ENCODE results near the gene SLC49A3.

SLC49A3 gene

DNA sequence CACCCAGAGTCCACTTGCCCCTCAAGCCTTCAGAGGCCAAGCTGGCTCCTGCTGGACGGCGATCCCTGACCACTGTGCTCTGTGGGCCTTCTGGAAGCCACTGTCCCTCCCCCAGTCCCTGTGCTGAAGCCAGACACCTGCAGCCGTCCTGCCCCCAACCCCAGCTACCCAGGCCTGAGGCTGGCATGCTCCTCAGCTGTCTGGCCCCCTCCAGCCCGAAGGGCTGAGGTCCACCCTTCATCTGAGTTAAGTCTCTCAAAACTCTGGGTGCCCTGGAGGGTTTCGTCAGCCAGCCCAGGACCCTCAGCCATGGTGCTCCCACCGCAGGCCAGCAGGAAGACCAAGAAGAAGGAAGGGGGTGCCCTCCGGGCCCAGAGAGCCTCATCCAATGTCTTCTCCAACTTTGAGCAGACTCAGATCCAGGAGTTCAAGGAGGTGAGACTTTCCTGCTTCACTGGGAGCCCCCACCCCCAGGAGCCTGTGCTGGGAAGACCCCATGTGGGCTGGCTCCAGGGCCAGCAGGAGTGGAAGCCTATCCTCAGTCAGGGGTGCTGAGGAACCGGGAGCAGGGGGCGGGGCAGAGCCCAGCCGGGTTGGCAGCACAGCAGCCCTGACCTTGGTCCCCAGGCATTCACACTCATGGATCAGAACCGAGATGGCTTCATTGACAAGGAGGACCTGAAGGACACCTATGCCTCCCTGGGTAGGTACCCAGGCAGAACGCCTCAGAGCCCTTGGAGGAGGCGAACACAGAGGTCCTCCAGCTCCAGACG is 10.4 kb downstream of the SLC49A3 start:
- Histone ChIP-seq H3K4me3 (ENCODE audit: low read length) (no peak overlapping the region), H3K9me3 (ENCODE audit: insufficient read depth, low read depth, low read length) (no peaks in the 10 kb centered on the region), H3K27ac (ENCODE audit: low read depth, low read length) (no peak overlapping the region), H3K27me3 (ENCODE audit: insufficient read depth, low read length) (no peaks in the 10 kb centered on the region), H3K36me3 (ENCODE audit: insufficient read depth, low read length) (no peaks in the 10 kb centered on the region), H3K9ac (ENCODE audit: low read depth, low read length) (no peak overlapping the region), H3K4me1 (ENCODE audit: insufficient read depth, low read length) (peaks cover 4% of the 10 kb centered on the region; the same call in 1 of the 2 replicates)
- WGBS: 85% methylated on average over 14 of the region's 14 CpGs

- no peak overlapping the region for H3K9ac ChIP-seq (ENCODE audit: low read depth, low read length)
- WGBS: 88% methylated on average over 26 of the region's 26 CpGs
- H3K4me1 ChIP-seq (ENCODE audit: insufficient read depth, low read length): 0 out of 2 replicates have a peak, but pooled peaks cover 7% of the 10 kb centered on the region
- no peak overlapping the region for H3K4me3 ChIP-seq (ENCODE audit: low read length)
- no peaks in the 10 kb centered on the region for H3K27me3 ChIP-seq (ENCODE audit: insufficient read depth, low read length)
- no peak overlapping the region for H3K27ac ChIP-seq (ENCODE audit: low read depth, low read length)
- H3K9me3 ChIP-seq (ENCODE audit: insufficient read depth, low read depth, low read length): no peaks in the 10 kb centered on the region
- H3K36me3 ChIP-seq (ENCODE audit: insufficient read depth, low read length): peaks cover 6% of the 10 kb centered on the region
Measured at GRCh38 chr4:677431-678293, 11.3 kb downstream of the SLC49A3 start.

DNA sequence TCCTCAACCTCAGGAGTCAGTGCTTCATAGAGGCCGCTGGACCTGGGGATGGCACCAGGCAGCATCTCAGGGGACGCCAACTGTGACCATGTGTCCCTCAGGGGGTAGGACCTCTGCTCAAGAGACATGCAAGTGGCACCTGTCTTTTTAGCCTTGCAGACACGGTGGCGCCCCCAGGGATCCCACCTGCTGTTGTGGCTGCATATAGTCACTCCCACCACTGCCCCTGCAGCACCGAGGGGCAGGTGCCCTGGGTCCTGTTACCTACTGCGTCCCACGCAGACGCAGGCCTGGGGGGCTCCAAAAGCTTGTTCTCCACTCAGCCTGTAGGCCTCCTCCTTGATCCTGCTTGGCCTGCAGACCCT is 12.1 kb downstream of the SLC49A3 start:
- Histone ChIP-seq H3K9ac (ENCODE audit: low read depth, low read length) (no peak overlapping the region), H3K4me3 (ENCODE audit: low read length) (no peak overlapping the region), H3K9me3 (ENCODE audit: insufficient read depth, low read depth, low read length) (no peaks in the 10 kb centered on the region), H3K4me1 (ENCODE audit: insufficient read depth, low read length) (0 out of 2 replicates have a peak, but pooled peaks cover 7% of the 10 kb centered on the region), H3K27ac (ENCODE audit: low read depth, low read length) (no peak overlapping the region), H3K36me3 (ENCODE audit: insufficient read depth, low read length) (peaks cover 14% of the 10 kb centered on the region), H3K27me3 (ENCODE audit: insufficient read depth, low read length) (no peaks in the 10 kb centered on the region)
- WGBS: 86% methylated on average over 8 of the region's 8 CpGs

DNA sequence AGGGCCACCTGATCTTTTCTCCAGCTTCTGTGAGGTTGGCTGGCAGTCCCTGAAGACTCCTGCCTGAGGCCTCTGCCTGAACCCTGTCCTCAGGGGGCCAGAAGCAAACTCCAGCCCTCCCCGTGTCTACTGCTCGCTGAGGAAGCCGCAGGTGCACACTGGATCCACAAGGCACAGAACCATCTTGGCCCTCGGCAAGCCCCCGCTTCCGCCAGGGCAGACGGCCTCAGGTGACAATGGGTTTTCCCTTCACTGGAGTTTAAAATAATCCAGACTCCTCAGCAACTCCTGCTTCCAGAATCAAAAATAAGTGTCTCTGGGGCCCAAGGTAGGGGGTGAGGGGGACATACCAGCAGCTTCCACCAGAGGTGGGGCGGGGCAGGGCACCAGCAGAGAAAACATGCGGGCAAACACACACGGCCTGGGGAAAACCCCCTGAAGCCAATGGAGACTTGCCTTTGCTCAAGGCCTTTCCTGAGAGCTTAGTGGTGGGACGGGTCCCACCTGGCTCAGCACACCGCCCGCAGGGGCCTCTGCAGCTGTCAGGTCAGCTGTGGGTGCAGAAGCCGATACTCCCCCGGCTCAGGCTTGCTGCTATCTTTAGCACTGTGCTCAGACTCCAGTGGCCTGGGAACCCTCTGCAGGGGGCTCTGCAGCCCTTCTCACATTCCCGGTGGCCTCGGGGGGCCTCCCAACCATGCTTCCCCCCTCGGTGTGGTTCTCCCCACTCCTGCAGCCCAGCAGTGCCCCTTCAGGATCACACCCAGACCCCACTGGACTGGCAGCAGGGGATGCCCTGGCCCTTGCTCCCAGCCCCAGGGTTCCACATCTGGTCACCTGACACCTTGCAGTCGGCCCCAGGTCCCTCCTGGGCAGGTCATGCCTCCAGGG is 12.7 kb downstream of the SLC49A3 start:
- H3K9ac ChIP-seq (ENCODE audit: low read depth, low read length): no peak overlapping the region
- peaks cover 20% of the 10 kb centered on the region for H3K36me3 ChIP-seq (ENCODE audit: insufficient read depth, low read length)
- H3K27me3 ChIP-seq (ENCODE audit: insufficient read depth, low read length): no peaks in the 10 kb centered on the region
- H3K27ac ChIP-seq (ENCODE audit: low read depth, low read length): no peak overlapping the region
- WGBS: 87% methylated on average over 19 of the region's 19 CpGs
- no peak overlapping the region for H3K4me3 ChIP-seq (ENCODE audit: low read length)
- H3K9me3 ChIP-seq (ENCODE audit: insufficient read depth, low read depth, low read length): no peaks in the 10 kb centered on the region
- 0 out of 2 replicates have a peak, but pooled peaks cover 7% of the 10 kb centered on the region for H3K4me1 ChIP-seq (ENCODE audit: insufficient read depth, low read length)

- H3K9me3 ChIP-seq (ENCODE audit: insufficient read depth, low read depth, low read length): no peaks in the 10 kb centered on the region
- H3K4me3 ChIP-seq (ENCODE audit: low read length): peak overlapping the region; percentile 90
- peaks cover 26% of the 10 kb centered on the region for H3K36me3 ChIP-seq (ENCODE audit: insufficient read depth, low read length)
- H3K27ac ChIP-seq (ENCODE audit: low read depth, low read length): peak overlapping the region; percentile 72; the same call in 1 of the 2 replicates
- H3K9ac ChIP-seq (ENCODE audit: low read depth, low read length): peak overlapping the region; percentile 92
- no peaks in the 10 kb centered on the region for H3K27me3 ChIP-seq (ENCODE audit: insufficient read depth, low read length)
- H3K4me1 ChIP-seq (ENCODE audit: insufficient read depth, low read length): 0 out of 2 replicates have a peak, but pooled peaks cover 3% of the 10 kb centered on the region
- 85% methylated on average over 26 of the region's 26 CpGs for WGBS
Measured at GRCh38 chr4:675036-675882, 13.7 kb downstream of the SLC49A3 start.

DNA sequence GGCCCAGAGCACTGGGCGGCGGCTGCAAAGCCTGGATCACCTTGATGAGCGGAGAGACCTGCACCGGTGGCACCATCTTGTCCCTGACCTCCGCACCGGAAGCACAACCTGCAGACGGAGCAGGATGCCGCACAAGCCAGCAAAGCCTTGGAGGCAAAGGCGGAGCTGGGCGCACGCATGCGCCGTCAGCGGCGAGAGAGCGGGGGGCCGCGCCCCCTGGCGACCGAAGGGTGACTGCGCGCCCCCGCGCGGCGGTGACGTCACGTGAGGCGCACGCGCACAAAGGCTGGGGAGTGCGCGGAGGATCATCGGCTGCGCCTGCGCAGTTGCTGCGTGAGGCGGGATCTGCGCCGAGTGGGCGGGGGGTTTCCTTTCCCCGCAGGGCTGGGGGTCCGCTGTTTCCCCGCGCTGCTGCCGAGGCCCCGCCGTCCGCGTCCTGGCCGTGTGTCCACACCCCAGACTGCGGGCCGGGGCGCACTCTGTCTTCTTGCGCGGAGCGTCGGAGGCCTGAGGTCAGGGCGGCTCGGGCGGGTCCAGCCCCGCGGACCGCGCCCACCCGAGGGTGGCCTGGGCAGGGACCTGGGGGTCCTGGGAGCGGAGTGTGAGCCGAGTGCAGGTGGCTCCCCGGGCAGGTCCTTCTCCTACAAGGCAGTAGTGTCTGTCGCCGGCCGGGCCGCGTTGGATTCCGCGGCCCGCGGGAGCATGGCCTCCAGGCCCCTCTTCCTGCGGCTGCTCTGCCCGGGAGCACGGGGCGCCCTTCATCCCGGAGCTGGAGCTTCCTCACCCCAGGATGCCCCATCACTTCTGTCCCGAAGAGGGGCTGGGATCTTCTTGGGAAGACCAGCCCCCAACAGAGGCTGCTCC is 14.5 kb downstream of the SLC49A3 start, which contains the start of the genes ATP5ME and MYL5:
ATP5ME (minus strand) TSS at position 105 of the 864 bp plus-strand sequence; CDS start at position 76, 29 bp downstream.
MYL5 (plus strand) TSS at position 371 of the 864 bp plus-strand sequence. CDS start 3,485 bp downstream, outside the sequence.
- Histone ChIP-seq H3K27ac (ENCODE audit: low read depth, low read length) (peak within 1 kb of the TSS; percentile 81), H3K4me3 (ENCODE audit: low read length) (peak within 1 kb of the TSS; percentile 90), H3K27me3 (ENCODE audit: insufficient read depth, low read length) (no peaks in the 10 kb centered on the region), H3K9me3 (ENCODE audit: insufficient read depth, low read depth, low read length) (no peaks in the 10 kb centered on the region), H3K4me1 (ENCODE audit: insufficient read depth, low read length) (0 out of 2 replicates have a peak, but pooled peaks cover 3% of the 10 kb centered on the region), H3K9ac (ENCODE audit: low read depth, low read length) (peak within 1 kb of the TSS; percentile 92), H3K36me3 (ENCODE audit: insufficient read depth, low read length) (peaks cover 26% of the 10 kb centered on the region)
- WGBS: 1% methylated on average over 84 of the region's 84 CpGs

DNA sequence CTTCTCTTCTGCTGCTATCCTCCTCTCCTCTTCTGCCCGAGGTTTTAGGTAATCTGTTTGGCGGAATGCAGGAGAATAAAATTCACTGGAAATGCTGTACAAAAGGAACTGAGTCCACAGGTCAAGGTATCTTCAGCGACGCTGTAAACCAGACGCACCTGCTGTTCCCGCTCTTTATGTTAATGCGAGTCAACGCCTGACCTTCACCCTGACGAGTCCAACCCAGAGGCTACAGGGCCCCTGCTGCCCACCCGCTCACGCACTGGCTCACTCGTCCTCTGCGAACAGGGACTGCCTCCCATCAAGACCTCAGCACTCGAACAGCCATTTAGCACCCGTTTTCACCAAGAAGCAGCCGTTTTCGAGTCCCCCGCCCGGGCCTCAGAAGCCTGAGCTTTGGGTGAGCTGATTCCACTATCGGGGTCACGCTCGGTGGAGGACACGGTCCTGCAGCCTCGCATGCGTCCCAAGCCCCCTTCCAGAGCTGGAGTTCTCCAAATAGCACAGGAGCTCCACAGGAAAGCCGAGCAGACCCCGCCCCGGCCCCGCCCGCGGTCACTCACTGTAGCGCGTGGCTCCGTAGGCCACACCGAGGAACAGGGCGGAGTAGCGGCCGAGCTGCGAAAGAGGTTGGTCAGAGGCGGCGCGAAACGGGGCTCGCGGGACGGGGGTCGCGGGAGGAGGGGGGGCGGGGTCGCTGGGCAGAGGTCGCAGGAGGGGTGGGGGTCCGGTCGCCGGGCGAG is 15.4 kb downstream of the SLC49A3 start:
- 7% methylated on average over 54 of the region's 55 CpGs for WGBS
- peaks cover 26% of the 10 kb centered on the region for H3K36me3 ChIP-seq (ENCODE audit: insufficient read depth, low read length)
- H3K9me3 ChIP-seq (ENCODE audit: insufficient read depth, low read depth, low read length): no peaks in the 10 kb centered on the region
- 0 out of 2 replicates have a peak, but pooled peaks cover 3% of the 10 kb centered on the region for H3K4me1 ChIP-seq (ENCODE audit: insufficient read depth, low read length)
- H3K9ac ChIP-seq (ENCODE audit: low read depth, low read length): peak overlapping the region; percentile 87
- H3K4me3 ChIP-seq (ENCODE audit: low read length): peak overlapping the region; percentile 90
- H3K27me3 ChIP-seq (ENCODE audit: insufficient read depth, low read length): no peaks in the 10 kb centered on the region
- H3K27ac ChIP-seq (ENCODE audit: low read depth, low read length): peak overlapping the region; percentile 81

- H3K27me3 ChIP-seq (ENCODE audit: insufficient read depth, low read length): no peaks in the 10 kb centered on the region
- no peaks in the 10 kb centered on the region for H3K9me3 ChIP-seq (ENCODE audit: insufficient read depth, low read depth, low read length)
- no peak overlapping the region for H3K9ac ChIP-seq (ENCODE audit: low read depth, low read length)
- H3K4me1 ChIP-seq (ENCODE audit: insufficient read depth, low read length): 0 out of 2 replicates have a peak, but pooled peaks cover 3% of the 10 kb centered on the region
- H3K4me3 ChIP-seq (ENCODE audit: low read length): no peak overlapping the region
- no peak overlapping the region for H3K27ac ChIP-seq (ENCODE audit: low read depth, low read length)
- H3K36me3 ChIP-seq (ENCODE audit: insufficient read depth, low read length): peaks cover 26% of the 10 kb centered on the region
- WGBS: 89% methylated on average over 2 of the region's 3 CpGs
Measured at GRCh38 chr4:671769-672168, 17.2 kb downstream of the SLC49A3 start.

Measured in HUES64 (cell line).